Left cardiac atrium (tissue), 4 donors: ENCODE results near the gene PRRT2. TPM values are rescaled to one million over a fixed set of nuclear protein-coding genes. Genes with fewer than 3 reads are reported as not detected.
"Not testable (repeated sequence)": the region's sequence is repeated elsewhere in the genome, so short reads cannot be mapped to it uniquely, and the experiment has no call there.

Source experiments
- ATAC-seq, 2 donors: fragments of 200-7000 bp; cut with Tn5 transposase; one replicate each; pipeline ENCODE4 v1.9.1; 2020; ENCODE audit warnings: mild to moderate bottlenecking in 2 of 2, moderate library complexity in 2 of 2
- DNase-seq: peaks from one replicate; pipeline ENCODE4 v3.0.0-alpha.2; 2020
- intact Hi-C, 2 donors: fragments of 100-400 bp; cut with DNase I; formaldehyde crosslinking; loops; one replicate each; pipeline versions ENCODE4 v1.14.1 to v1.15.1; 2022 to 2023
- total RNA-seq, 2 donors: library from RNA; stranded (reverse); fragmentation: NEBNext Ultra II Directional; extraction: Animal tissue kit (Norgen Biotek cat#: 25700); gene quantifications; one replicate each; pipeline ENCODE4 v1.2.1, GENCODE V29; 2021
- donor health status: DM: no; HTN: yes; CAD: no.
- donor health status: DM: no; HTN: yes; CAD: no; lungs with severe emphysema.
- donor health status: DM: yes; HTN: yes; CAD: no.
- donor health status: Dilated cardiomyopathy.

PRRT2 gene
- total RNA-seq, 2 donors from 2014 or later: 2.2 to 3.0 TPM

- no peak for DNase-seq
- peak in 1 of 2 donors; percentile 30 for ATAC-seq
- intact Hi-C loops: no loop called here
Observed at GRCh38 chr16:29821643-29822115, 9.7 kb downstream of the PRRT2 start.

DNA sequence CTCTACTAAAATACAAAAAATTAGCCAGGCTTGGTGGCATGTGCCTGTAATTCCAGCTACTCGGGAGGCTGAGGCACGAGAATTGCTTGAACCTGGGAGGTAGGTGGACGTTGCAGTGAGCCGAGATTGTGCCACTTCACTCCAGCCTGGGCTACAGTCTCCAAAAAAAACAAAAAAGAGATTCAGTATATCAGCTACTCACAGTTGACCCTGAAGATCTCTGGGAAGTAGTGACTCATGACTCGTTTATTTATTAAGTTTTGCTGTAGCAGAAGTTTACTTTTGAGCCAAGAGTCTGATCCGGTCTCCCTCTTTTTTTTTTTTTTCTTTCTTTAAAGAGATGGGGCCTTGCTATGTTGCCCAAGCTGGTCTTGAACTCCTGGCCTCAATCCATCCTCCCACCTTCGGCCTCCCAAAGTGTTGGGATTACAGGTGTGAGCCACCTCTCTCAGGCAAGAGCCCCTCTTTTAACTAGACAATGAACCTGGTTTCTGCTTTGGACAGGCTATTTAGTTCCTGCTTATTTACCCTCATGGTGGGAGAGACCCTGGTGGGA lies 12.7 kb downstream of the PRRT2 start:
- intact Hi-C loops: no loop called here
- DNase-seq (no peak), ATAC-seq (peak in 1 of 2 donors; percentile 54)

DNA sequence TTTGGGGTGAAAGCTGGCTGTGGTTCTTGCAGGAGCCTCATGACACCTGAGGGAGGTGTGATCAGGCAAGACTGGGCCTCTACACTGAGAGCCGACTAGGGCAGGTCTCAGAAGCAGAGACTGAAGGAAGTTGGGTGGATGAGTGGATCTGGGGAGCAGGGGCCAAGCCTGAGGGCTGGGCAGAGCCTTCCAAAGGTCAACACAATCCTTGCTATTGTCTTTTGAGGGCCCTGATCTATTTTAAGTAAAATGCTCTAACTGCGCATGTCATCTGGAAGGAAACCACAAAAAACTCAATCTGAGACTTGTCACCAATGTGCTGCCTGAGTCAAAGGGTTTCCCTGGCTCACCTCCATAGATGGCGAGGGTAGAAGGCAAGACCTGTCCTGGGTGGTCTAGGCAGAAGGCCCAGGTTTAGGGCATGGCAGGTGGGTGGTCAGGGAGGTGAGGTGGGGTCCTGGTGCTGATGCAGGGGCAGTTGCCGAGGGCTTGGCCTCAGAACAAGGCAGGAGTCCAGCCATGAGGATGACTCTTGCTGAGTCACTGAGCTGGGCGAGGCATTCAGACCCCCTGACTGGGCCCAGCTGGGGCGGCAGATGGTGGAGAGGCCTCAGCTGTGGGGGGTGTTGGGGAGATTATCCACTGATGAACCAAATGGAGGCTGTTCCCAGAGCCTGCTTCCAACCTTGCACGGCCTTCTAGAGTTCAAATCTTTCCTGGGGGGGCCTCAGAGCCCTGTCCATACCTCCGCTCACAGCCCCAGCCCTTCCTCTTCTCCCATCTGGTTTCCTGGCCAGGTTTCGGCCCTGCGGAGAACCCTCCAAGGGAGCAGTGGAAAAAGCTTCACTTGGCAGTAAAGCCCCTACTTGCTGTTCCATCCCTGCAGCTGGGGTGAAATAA lies 13.4 kb downstream of the PRRT2 start:
- ATAC-seq: peak; percentile 17 to 76
- DNase-seq: peak; percentile 67
- intact Hi-C loops: no loop called here

DNA sequence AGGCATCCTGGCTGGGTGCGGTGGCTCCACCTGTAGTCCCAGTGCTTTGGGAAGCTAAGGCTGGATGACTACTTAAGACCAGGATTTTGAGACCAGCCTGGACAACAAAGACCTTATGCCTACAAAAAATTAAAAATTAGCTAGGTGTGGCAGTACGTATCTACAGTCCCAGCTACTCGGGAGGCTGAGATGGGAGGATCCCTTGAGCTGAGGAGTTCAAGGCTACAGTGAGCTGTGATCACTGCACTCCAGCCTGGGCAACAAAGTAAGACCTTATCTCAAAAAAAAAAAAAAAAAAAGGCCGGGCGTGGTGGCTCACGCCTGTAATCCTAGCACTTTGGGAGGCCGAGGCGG lies 14.3 kb downstream of the PRRT2 start:
- DNase-seq (no peak), ATAC-seq (no peak)
- intact Hi-C loops: no loop called here

DNA sequence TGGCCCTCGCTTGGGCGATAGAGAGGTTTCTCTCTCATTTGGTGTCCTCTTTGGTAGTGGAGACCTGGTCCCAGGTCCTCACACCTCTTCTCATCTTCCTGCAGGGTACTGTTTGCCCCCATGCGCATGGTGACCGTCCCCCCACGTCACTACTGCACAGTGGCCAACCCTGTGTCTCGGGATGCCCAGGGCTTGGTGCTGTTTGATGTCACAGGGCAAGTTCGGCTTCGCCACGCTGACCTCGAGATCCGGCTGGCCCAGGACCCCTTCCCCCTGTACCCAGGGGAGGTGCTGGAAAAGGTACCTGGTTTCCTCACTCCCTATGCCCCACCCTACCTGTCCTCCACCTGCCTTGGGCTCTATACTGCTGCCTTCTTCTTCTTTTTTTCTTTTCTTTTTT lies 18.8 kb downstream of the PRRT2 start:
- DNase-seq (no peak), ATAC-seq (no peak)
- intact Hi-C loops: no loop called here

- intact Hi-C loops: no loop called here
- ATAC-seq (peak in 1 of 2 donors; percentile 19), DNase-seq (no peak)
Observed at GRCh38 chr16:29831490-29831889, 19.5 kb downstream of the PRRT2 start.

DNA sequence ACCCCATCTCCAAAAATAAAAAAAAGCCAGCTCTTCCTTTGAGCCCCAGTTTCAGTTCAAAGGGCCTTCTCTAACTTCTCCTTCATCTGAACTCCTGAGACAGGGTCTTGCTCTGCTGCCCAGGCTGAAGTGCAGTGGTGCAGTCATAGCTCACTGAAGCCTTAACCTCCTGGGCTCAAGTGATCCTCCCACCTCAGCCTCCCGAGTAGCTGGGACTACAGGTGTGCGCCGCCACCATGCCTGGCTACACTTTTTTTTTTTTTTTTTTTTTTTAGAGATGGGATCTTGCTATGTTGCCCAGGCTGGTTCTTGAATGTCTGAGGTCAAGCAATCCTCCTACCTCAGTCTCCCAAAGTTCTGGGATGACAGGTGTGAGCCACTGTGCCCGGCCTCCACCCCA lies 21.2 kb downstream of the PRRT2 start:
- DNase-seq, ATAC-seq, intact Hi-C loops: not testable (repeated sequence)

- intact Hi-C loops: no loop called here
Observed at GRCh38 chr16:29834079-29834478, 22.1 kb downstream of the PRRT2 start.

GRCh38 chr16:29835926-29836325 lies 23.9 kb downstream of the PRRT2 start:
- ATAC-seq: no peak
- intact Hi-C loops: no loop called here
- DNase-seq: no peak

More at GRCh38 chr16:29834079-29834478, 22.1 kb downstream of the PRRT2 start:
- DNase-seq (no peak), ATAC-seq (no peak)

DNA sequence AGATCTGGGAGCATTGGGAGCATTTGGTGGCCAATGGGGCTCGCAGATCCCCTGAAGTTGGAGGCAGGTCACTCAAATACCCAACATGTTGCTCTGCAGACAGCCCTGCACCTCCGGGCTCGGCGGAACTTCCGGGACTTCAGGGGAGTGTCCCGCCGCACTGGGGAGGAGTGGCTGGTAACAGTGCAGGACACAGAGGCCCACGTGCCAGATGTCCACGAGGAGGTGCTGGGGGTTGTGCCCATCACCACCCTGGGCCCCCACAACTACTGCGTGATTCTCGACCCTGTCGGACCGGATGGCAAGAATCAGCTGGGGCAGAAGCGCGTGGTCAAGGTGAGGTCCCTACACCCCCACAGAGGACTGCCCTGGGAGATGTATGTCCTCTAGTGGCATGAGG lies 24.6 kb downstream of the PRRT2 start:
- no peak for DNase-seq
- intact Hi-C loops: no loop called here

GRCh38 chr16:29837841-29838240 lies 25.8 kb downstream of the PRRT2 start:
- ATAC-seq: no peak
- intact Hi-C loops: no loop called here
- no peak for DNase-seq

More for the DNA sequence above, 24.6 kb downstream of the PRRT2 start:
- ATAC-seq: no peak

DNA sequence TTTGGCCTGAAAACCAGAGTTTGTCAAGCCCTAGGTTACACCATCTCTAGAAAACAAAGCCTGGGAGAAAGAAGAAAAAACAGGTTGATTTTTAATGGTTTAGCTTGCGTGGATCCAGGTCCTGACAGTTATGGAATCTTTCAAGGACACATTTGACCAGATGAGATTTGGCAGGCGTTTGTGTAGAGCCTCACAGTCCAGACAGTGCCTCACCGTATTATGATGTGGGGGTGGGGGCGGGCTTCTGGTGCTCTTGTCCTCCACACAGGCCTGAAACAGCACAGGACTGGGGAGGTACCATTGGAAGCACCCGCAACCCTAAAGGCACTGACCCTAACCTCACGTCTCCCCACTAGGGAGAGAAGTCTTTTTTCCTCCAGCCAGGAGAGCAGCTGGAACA lies 27.8 kb downstream of the PRRT2 start:
- peak; percentile 42 to 80 for ATAC-seq
- no peak for DNase-seq
- intact Hi-C loops: loop anchor here in 1 of 2 donors (10.0 kb wide), 1 partner anchor 135 kb away; no protein-coding TSS in a partner anchor

DNA sequence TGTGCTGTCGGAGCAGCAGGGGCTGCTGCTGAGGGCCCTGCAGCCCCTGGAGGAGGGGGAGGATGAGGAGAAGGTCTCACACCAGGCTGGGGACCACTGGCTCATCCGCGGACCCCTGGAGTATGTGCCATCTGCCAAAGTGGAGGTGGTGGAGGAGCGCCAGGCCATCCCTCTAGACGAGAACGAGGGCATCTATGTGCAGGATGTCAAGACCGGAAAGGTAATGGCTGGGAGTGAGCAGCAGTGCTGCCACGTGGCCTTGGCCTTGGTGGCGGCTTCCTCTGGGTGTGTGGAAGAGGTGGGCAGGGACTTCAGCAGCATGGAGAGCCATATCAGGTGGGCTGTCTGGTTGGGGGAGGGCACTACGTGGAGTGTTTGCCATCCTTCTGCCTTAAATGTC lies 28.2 kb downstream of the PRRT2 start:
- DNase-seq (no peak), ATAC-seq (peak in 1 of 2 donors; percentile 6)
- intact Hi-C loops: loop anchor here in 1 of 2 donors (10.0 kb wide), 1 partner anchor 135 kb away; no protein-coding TSS in a partner anchor

GRCh38 chr16:29841631-29842030 lies 29.6 kb downstream of the PRRT2 start:
- intact Hi-C loops: loop anchor here in 1 of 2 donors (10.0 kb wide), 1 partner anchor 137 kb away; no protein-coding TSS in a partner anchor
- DNase-seq (no peak), ATAC-seq (no peak)

- no peak for ATAC-seq
- intact Hi-C loops: loop anchor here in 1 of 2 donors (10.0 kb wide), 1 partner anchor 138 kb away; no protein-coding TSS in a partner anchor
- no peak for DNase-seq
Observed at GRCh38 chr16:29842732-29843346, 30.8 kb downstream of the PRRT2 start.

DNA sequence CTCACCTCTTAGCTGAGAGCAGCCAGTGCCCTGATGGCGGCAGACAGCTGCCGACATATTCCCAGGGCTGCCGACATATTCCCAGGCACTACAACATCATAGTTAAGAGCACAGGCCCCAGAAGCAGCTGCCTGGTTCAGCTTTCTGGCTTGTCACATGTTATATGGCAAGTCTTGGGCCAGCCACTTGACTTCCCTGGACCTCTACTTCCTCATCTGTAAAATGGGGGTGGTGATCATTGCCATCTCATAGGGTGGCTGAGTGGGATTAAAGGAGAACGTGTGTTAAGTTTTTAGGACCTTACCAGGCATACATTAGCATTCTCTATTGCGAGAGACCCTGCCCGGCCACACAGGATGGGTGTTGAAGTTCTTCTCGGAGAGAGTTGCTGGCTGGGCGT lies 31.9 kb downstream of the PRRT2 start:
- DNase-seq (no peak), ATAC-seq (no peak)
- intact Hi-C loops: loop anchor here in 1 of 2 donors (10.0 kb wide), 1 partner anchor 139 kb away; no protein-coding TSS in a partner anchor

DNA sequence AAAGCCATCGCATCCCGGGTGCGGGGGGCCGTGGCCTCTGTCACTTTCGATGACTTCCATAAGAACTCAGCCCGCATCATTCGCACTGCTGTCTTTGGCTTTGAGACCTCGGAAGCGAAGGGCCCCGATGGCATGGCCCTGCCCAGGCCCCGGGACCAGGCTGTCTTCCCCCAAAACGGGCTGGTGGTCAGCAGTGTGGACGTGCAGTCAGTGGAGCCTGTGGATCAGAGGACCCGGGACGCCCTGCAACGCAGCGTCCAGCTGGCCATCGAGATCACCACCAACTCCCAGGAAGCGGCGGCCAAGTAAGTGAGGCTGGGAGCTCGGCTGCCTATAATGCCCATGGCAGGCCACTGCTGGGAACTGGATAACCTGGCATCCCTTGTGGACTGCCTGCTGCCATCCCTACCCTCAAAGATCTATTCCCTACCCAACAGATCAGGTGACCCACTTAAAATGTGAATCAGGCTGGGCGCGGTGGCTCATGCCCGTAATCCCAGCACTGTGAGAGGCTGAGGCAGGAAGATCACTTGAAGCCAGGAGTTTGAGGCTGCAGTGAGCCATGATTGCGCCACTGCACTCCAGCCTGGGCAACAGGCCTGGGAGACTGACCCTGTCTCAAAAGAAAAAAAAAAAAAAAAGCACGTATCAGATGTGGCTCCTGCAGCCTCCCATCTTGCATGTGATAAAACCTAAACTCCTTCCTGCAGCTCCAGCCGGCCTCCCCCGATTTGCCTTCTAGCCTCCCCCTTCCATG lies 32.8 kb downstream of the PRRT2 start:
- ATAC-seq (peak in 1 of 2 donors; percentile 27), DNase-seq (peak; percentile 50)
- intact Hi-C loops: loop anchor here in 1 of 2 donors (10.0 kb wide), 1 partner anchor 140 kb away; no protein-coding TSS in a partner anchor

- DNase-seq (no peak), ATAC-seq (no peak)
- intact Hi-C loops: loop anchor here in 1 of 2 donors (10.0 kb wide), 1 partner anchor 141 kb away; no protein-coding TSS in a partner anchor
Observed at GRCh38 chr16:29845656-29846055, 33.7 kb downstream of the PRRT2 start.
